Naive thymus-derived CD8-positive, alpha-beta T cell (primary cell): Measurements from ENCODE around the gene DCLRE1B. TPM values are rescaled to one million over a fixed set of nuclear protein-coding genes. Genes with fewer than 3 reads are reported as not detected.

Source experiments
- ATAC-seq, 2 donors: fragments of 150-1000 bp; cut with Tn5 transposase in 1 of 2; sonication (Bioruptor Pico), chemical (Tn5 transposase) in 1 of 2; 1 replicate in 1 of 2; 2 replicates in 1 of 2; pipeline ENCODE4 v1.10.0; 2021; ENCODE audit warnings: mild to moderate bottlenecking in 2 of 2, moderate library complexity in 2 of 2
- POLR2A ChIA-PET: fragments of 350-600 bp; sonication (Branson Sonifier 250); formaldehyde crosslinking; loops from one replicate; lab custom pipeline; 2021; ENCODE audit warnings: antibody characterized with exemption; lab: Charles Lee
- DNase-seq, 10 donors: peaks; one replicate each; pipeline versions ENCODE4 v3.0.0 to v3.0.0-alpha.2; 2020 to 2022
- H3K27ac Mint-ChIP-seq, 10 donors: one replicate each; pipeline ENCODE4 v1.8.0; 2020 to 2022; ENCODE audit warnings: mild to moderate bottlenecking in 10 of 10, mixed read lengths in 10 of 10, moderate library complexity in 4 of 10, inconsistent platforms in 1 of 10
- H3K27me3 Mint-ChIP-seq, 5 donors: one replicate each; pipeline ENCODE4 v1.8.0; 2021 to 2022; ENCODE audit warnings: mixed read lengths in 5 of 5
- H3K36me3 Mint-ChIP-seq, 3 donors: one replicate each; pipeline ENCODE4 v1.8.0; 2020 to 2022; ENCODE audit warnings: mixed read lengths in 3 of 3, mild to moderate bottlenecking in 2 of 3, inconsistent platforms in 1 of 3
- H3K4me1 Mint-ChIP-seq, 4 donors: one replicate each; pipeline ENCODE4 v1.8.0; 2021 to 2022; ENCODE audit warnings: mixed read lengths in 4 of 4
- H3K4me3 Mint-ChIP-seq, 10 donors: one replicate each; pipeline ENCODE4 v1.8.0; 2020 to 2022; ENCODE audit warnings: mild to moderate bottlenecking in 10 of 10, mixed read lengths in 10 of 10, moderate library complexity in 6 of 10, inconsistent platforms in 1 of 10
- H3K9me3 Mint-ChIP-seq, 9 donors: one replicate each; pipeline ENCODE4 v1.8.0; 2020 to 2022; ENCODE audit warnings: mixed read lengths in 9 of 9, mild to moderate bottlenecking in 3 of 9, inconsistent platforms in 1 of 9, moderate library complexity in 1 of 9
- polyA plus RNA-seq, 3 donors: library from polyadenylated mRNA; unstranded; fragments of 300-500 nt; fragmentation: Illumina TruSeq; gene quantifications; one replicate each; pipeline ENCODE4 v1.2.3, GENCODE V29; 2021
- total RNA-seq, 8 experiments: library from RNA in 2 of 8; stranded (reverse) in 2 of 8; gene quantifications; one replicate each; pipeline ENCODE4 v1.2.3 and lab custom pipeline; 2021 to 2026

The DCLRE1B gene
- total and polyA plus RNA-seq, 5 experiments from 2014 or later: 3.7 to 5.5 (median 5.2) TPM

DNA sequence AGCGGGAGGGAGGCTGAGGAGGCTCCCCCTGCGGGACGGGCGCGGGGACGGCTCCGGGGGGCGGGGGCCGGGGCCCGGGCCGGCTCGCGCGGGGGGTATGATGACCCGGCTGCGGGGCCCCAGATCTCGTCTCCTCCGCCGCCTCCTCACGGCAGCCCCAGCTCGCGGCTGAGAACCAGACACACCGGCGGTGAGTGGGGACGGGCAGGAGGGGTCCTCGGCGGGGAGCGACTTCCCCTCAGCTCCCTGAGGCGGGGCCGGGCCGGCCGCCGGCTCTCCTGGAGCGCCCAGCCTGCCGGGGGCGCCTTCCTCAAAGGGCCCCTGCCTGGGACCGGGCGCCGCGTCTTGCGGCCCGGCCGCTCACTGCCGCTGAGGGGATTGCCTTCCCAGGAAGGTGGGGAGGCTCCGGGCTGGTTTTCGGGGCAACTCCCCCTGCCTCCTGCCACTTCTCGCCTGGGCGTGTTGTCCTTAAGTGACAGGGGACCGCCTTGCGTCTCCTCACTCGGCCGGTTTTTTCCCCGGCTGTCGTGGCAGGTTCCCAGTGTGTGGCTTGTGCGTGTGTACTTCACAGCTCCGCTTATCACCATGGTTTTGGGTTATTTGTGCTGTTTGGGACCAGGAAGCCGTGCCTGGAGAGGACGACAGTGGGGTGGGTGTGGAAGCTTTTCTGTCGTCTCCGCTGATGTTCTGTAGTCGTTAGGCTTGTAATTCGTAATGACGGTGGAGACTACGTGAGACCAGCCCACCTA, 24.8 kb downstream of the DCLRE1B start:
- peaks cover 0 to 4% (median 0%) of the 10 kb centered on the region in 5 donors for H3K27me3 Mint-ChIP-seq
- POLR2A ChIA-PET: interaction anchor here (0.5 to 10.2 kb wide), 19 partner anchors 10 to 845 kb away, joined by 3 to 179 read pairs (median 5); partner anchors contain the start of genes AP4B1, BCL2L15, DCLRE1B and RSBN1
- peak; percentile 41 to 43 for ATAC-seq

DNA sequence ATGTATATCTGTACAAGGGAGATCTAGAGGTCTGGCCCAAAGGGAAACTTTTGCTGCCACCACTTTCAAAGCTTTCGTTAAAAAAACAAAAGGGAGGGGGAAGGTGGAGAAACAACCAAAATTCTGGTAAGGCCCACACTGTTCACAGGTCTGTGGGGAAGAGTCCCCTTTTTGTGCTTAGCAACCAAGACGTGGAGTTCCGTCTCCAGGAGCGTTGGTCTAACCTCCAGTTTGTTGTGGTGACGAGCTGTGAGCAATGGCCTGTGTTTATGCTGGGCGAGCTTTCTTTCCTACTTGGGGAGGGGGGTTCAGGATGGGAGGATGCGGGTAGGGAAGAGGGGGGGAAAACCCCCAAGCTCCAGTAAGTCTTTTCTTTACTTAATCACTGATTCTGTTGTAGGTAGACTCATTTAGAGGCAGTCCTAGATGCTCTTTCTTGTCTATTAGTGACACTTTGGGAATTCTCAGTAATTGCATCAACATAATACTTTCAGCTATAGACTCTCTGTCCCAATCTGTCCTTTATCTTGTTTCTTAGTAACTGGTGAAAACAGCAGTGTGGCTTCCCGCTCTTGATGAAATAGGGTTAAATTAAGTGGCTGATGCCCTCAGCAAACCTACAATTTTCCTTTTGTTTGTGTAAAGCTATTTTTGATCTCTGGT, 25.5 kb downstream of the DCLRE1B start:
- peaks cover 45 to 71% (median 62%) of the 10 kb centered on the region in 4 donors for H3K4me1 Mint-ChIP-seq
- POLR2A ChIA-PET: interaction anchor here (1.0 to 10.2 kb wide), 14 partner anchors 9 to 119 kb away, joined by 3 to 179 read pairs (median 10); partner anchors contain the start of genes AP4B1, BCL2L15, DCLRE1B and RSBN1
- H3K36me3 Mint-ChIP-seq: peaks cover 0 to 8% (median 4%) of the 10 kb centered on the region in 3 donors
- H3K4me3 Mint-ChIP-seq: peak overlapping the region; percentile 82 to 98 (median 96)
- peak overlapping the region; percentile 97 to 100 (median 99) for H3K27ac Mint-ChIP-seq
- peaks cover 0 to 4% (median 0%) of the 10 kb centered on the region in 5 donors for H3K27me3 Mint-ChIP-seq
- DNase-seq (peak; percentile 47 to 91 (median 84)), ATAC-seq (peak; percentile 43 to 46)
- no peaks in the 10 kb centered on the region for H3K9me3 Mint-ChIP-seq

More for the DNA sequence above, 24.8 kb downstream of the DCLRE1B start:
- peak overlapping the region; percentile 98 to 100 (median 99) for H3K27ac Mint-ChIP-seq
- H3K4me1 Mint-ChIP-seq: peaks cover 43 to 64% (median 58%) of the 10 kb centered on the region in 4 donors
- H3K9me3 Mint-ChIP-seq: no peaks in the 10 kb centered on the region
- peaks cover 0 to 4% (median 2%) of the 10 kb centered on the region in 3 donors for H3K36me3 Mint-ChIP-seq
- peak in 9 of 10 donors; percentile 39 to 92 (median 85) for DNase-seq
- H3K4me3 Mint-ChIP-seq: peak overlapping the region; percentile 82 to 100 (median 96)

DNA sequence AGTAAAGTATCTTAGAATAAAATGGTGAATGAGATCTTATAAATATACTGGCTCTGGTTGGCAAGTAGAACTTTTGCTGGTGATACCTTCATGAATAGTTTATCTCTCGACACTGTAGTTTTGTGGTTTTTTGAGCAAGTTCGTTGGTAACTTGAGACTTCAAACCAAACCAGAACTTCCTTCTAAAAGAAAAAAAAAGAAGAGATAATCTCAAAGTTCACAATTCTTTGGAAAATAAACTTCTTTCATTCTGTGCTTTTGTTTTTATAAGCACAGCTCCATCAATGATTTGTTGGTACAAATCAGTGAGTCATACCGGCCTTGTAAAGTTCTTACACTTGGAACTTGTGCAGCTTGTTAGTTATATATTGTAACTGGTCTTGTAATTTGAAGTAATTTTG, 26.3 kb downstream of the DCLRE1B start:
- POLR2A ChIA-PET: interaction anchor here (0.7 to 10.2 kb wide), 11 partner anchors 8 to 411 kb away, joined by 3 to 179 read pairs (median 6); partner anchors contain the start of genes AP4B1, DCLRE1B and RSBN1
- Mint-ChIP-seq H3K4me3 (peak overlapping the region; percentile 82 to 98 (median 96)), H3K27ac (peak overlapping the region; percentile 97 to 100 (median 99)), H3K36me3 (peaks cover 0 to 8% (median 4%) of the 10 kb centered on the region in 3 donors), H3K9me3 (no peaks in the 10 kb centered on the region), H3K4me1 (peaks cover 45 to 79% (median 66%) of the 10 kb centered on the region in 4 donors), H3K27me3 (peaks cover 0 to 4% (median 0%) of the 10 kb centered on the region in 5 donors)
- ATAC-seq (peak; percentile 4 to 22), DNase-seq (peak in 4 of 10 donors; percentile 43 to 83 (median 74))

DNA sequence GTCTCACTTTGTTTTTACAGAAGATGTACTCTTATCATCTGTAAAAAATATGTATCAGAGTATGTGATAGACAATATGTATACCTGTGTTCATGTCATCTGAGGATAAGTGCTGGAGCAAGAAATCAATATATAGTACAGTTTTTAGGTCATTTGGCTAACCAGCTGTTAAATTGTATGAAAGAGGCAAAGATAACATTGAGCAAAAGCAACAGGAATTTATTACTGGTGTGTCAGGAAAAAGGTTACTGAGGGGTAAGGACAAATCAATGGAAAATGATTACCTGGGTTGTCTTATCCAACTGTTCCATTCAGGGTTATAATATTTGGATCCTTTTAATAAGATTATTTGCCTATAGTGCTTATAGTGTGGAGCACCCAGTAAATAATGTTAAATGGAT, 28.9 kb downstream of the DCLRE1B start:
- no peak for DNase-seq
- Mint-ChIP-seq H3K9me3 (no peaks in the 10 kb centered on the region), H3K4me1 (peaks cover 45 to 90% (median 75%) of the 10 kb centered on the region in 4 donors), H3K4me3 (peak overlapping the region; percentile 82 to 98 (median 96)), H3K27me3 (peaks cover 0 to 4% (median 0%) of the 10 kb centered on the region in 5 donors), H3K36me3 (peaks cover 4 to 9% (median 8%) of the 10 kb centered on the region in 3 donors), H3K27ac (peak overlapping the region; percentile 97 to 100 (median 99))
- no peak for ATAC-seq
- POLR2A ChIA-PET: interaction anchor here (0.6 to 10.2 kb wide), 3 partner anchors 13 to 41 kb away, joined by 3 to 179 read pairs (median 12); partner anchors contain the start of genes AP4B1 and DCLRE1B

DNA sequence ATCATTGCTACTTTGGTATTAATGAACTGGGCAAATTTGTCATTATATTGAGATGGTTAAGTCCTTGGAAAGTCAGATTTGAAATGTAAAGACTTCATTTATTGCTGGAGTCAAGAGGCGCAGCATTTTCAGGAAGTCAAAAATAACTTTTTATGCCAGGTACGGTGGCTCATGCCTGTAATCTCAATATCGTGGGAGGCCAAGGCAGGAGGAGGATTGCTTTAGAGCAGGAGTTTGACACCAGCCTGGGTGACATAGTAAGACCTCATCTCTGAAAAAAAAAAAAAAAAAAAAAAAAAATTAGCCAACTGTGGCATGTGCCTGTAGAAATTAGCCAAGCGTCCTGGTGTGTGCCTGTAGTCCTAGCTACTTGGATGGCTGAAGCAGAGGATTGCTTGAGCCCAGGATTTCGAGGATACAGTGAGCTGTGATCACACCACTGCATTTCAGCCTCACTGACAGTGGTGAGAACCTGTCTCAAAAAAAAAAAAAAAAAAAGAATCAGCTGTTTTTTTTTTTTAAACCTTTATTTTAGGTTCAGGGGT, 29.5 kb downstream of the DCLRE1B start:
- Mint-ChIP-seq H3K27ac (peak overlapping the region; percentile 97 to 100 (median 99)), H3K4me3 (peak overlapping the region; percentile 17 to 98 (median 96)), H3K36me3 (peaks cover 4 to 10% (median 9%) of the 10 kb centered on the region in 3 donors), H3K4me1 (peaks cover 50 to 95% (median 80%) of the 10 kb centered on the region in 4 donors), H3K27me3 (no peaks in the 10 kb centered on the region), H3K9me3 (no peaks in the 10 kb centered on the region)
- no peak for ATAC-seq
- POLR2A ChIA-PET: interaction anchor here (0.6 to 10.2 kb wide), 4 partner anchors 12 to 545 kb away, joined by 3 to 179 read pairs (median 9); partner anchors contain the start of genes AP4B1 and DCLRE1B
- no peak for DNase-seq

DNA sequence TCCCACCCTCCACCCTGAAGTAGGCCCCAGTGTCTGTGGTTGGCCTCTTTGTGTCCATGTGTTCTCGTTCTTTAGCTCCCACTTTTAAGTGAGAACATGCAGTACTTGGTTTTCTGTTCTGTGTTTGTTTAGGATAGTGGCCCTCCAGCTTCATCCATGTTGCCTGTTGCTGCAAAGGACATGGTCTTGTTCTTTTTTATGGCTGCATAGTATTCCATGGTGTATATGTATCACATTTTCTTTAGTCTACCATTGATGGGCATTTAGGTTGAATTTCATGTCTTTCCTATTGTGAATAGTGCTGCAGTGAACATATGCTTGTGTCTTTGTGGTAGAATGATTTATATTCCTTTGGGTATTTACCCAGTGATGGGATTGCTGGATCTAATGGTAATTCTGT, 30.1 kb downstream of the DCLRE1B start:
- DNase-seq (no peak), ATAC-seq (no peak)
- Mint-ChIP-seq H3K4me3 (peak overlapping the region in 7 of 10 donors; percentile 5 to 96 (median 34)), H3K27ac (peak overlapping the region in 9 of 10 donors; percentile 47 to 99 (median 74)), H3K36me3 (peaks cover 2 to 10% (median 9%) of the 10 kb centered on the region in 3 donors), H3K27me3 (no peaks in the 10 kb centered on the region), H3K4me1 (peaks cover 51 to 100% (median 85%) of the 10 kb centered on the region in 4 donors), H3K9me3 (no peaks in the 10 kb centered on the region)
- POLR2A ChIA-PET: interaction anchor here (0.6 to 10.2 kb wide), 4 partner anchors 11 to 545 kb away, joined by 3 to 179 read pairs (median 12); partner anchors contain the start of genes AP4B1 and DCLRE1B

DNA sequence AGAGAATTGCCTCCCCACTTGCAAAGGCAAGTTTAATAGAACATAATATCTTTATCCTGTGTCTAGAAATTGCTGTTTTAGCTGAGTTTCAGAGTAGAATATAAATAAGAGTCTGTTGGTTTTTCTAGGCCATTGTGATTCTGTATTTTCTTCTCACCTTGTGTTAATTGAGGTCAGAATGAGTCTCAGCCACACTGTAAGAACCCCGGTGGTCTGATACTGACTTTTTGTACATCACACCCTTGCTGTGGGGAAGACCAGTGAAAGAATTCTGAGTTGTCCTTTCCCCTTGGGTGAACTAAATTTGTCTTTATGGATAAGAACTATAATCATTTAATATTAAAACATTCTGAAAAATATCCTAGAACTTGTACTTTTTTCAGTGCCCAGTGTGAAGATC, 30.8 kb downstream of the DCLRE1B start:
- Mint-ChIP-seq H3K27ac (peak overlapping the region in 7 of 10 donors; percentile 36 to 99 (median 73)), H3K9me3 (no peaks in the 10 kb centered on the region), H3K27me3 (no peaks in the 10 kb centered on the region), H3K4me3 (peak overlapping the region in 8 of 10 donors; percentile 20 to 56 (median 39)), H3K36me3 (peaks cover 0 to 18% (median 11%) of the 10 kb centered on the region in 3 donors), H3K4me1 (peaks cover 52 to 100% (median 85%) of the 10 kb centered on the region in 4 donors)
- no peak for ATAC-seq
- no peak for DNase-seq
- POLR2A ChIA-PET: interaction anchor here (0.9 to 10.2 kb wide), 2 partner anchors 11 to 176 kb away, joined by 13 to 179 read pairs; no protein-coding TSS in a partner anchor

DNA sequence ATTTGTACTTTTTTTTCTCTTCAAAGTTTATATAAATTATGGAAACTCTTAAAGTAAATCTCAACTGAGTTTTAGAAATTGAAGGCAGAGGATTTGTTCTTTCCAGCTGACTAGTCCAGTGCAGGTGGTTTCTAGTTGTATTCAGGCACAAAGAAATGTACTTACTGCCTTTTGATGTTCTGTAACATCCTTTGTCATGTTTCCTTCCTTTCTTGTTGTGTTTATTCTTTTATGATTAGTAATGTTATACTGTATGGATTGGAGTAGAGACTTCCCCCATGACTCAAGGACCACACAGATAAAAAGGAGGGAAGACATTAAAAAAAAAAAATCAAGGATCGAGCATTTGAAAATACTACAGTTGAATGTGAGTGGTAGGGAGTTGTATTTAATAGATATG, 32.0 kb downstream of the DCLRE1B start:
- Mint-ChIP-seq H3K4me1 (peaks cover 50 to 97% (median 82%) of the 10 kb centered on the region in 4 donors), H3K36me3 (peaks cover 0 to 27% (median 13%) of the 10 kb centered on the region in 3 donors), H3K4me3 (peak overlapping the region; percentile 60 to 88 (median 80)), H3K9me3 (no peaks in the 10 kb centered on the region), H3K27me3 (no peaks in the 10 kb centered on the region), H3K27ac (peak overlapping the region; percentile 91 to 98 (median 95))
- POLR2A ChIA-PET: interaction anchor here (10.2 kb wide), 1 partner anchor 9 kb away, joined by 179 read pairs; no protein-coding TSS in a partner anchor
- DNase-seq (no peak), ATAC-seq (peak in 1 of 2 donors; percentile 30)

DNA sequence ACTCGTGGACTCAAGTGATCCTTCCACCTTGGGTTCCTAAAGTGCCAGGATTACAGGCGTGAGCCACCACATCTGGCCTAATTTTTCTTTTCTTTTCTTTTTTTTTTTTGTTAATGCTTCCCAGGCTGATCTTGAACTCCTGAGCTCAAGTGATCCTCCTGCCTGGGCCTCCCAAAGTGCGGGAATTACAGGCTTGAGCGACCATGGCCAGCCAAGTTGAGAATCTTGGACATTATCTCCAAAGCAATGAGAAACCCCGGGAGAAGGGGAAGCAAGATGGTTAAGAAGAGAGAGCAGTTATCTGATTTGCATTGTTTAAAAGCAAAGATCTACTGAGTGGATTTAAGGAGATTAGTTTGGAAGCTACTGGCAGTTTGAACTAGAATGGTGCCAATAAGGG, 33.1 kb downstream of the DCLRE1B start:
- Mint-ChIP-seq H3K4me1 (peaks cover 45 to 93% (median 79%) of the 10 kb centered on the region in 4 donors), H3K36me3 (peaks cover 2 to 33% (median 16%) of the 10 kb centered on the region in 3 donors), H3K9me3 (no peaks in the 10 kb centered on the region), H3K27me3 (no peaks in the 10 kb centered on the region), H3K27ac (peak overlapping the region; percentile 91 to 98 (median 95)), H3K4me3 (peak overlapping the region in 9 of 10 donors; percentile 37 to 88 (median 74))
- ATAC-seq: no peak
- no peak for DNase-seq
- POLR2A ChIA-PET: interaction anchor here (0.7 to 4.5 kb wide), 6 partner anchors 8 to 153 kb away, joined by 3 to 62 read pairs (median 6); partner anchors contain the start of genes AP4B1, DCLRE1B and HIPK1

DNA sequence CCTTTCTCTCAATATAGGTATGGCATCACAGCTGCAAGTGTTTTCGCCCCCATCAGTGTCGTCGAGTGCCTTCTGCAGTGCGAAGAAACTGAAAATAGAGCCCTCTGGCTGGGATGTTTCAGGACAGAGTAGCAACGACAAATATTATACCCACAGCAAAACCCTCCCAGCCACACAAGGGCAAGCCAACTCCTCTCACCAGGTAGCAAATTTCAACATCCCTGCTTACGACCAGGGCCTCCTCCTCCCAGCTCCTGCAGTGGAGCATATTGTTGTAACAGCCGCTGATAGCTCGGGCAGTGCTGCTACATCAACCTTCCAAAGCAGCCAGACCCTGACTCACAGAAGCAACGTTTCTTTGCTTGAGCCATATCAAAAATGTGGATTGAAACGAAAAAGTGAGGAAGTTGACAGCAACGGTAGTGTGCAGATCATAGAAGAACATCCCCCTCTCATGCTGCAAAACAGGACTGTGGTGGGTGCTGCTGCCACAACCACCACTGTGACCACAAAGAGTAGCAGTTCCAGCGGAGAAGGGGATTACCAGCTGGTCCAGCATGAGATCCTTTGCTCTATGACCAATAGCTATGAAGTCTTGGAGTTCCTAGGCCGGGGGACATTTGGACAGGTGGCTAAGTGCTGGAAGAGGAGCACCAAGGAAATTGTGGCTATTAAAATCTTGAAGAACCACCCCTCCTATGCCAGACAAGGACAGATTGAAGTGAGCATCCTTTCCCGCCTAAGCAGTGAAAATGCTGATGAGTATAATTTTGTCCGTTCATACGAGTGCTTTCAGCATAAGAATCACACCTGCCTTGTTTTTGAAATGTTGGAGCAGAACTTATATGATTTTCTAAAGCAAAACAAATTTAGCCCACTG, 35.5 kb downstream of the DCLRE1B start:
- H3K4me1 Mint-ChIP-seq: peaks cover 43 to 86% (median 77%) of the 10 kb centered on the region in 4 donors
- no peaks in the 10 kb centered on the region for H3K27me3 Mint-ChIP-seq
- peak in 9 of 10 donors; percentile 13 to 68 (median 62) for DNase-seq
- POLR2A ChIA-PET: interaction anchor here (0.7 to 4.5 kb wide), 7 partner anchors 8 to 775 kb away, joined by 3 to 62 read pairs (median 5); partner anchors contain the start of genes AP4B1, DCLRE1B and HIPK1
- ATAC-seq: peak; percentile 70 to 74
- peaks cover 0 to 3% (median 0%) of the 10 kb centered on the region in 9 donors for H3K9me3 Mint-ChIP-seq
- H3K27ac Mint-ChIP-seq: peak overlapping the region; percentile 91 to 98 (median 96)
- peak overlapping the region; percentile 74 to 92 (median 84) for H3K4me3 Mint-ChIP-seq
- H3K36me3 Mint-ChIP-seq: peaks cover 4 to 54% (median 23%) of the 10 kb centered on the region in 3 donors
